ENCODE data around the gene ALDH1B1. TPM values are rescaled to one million over a fixed set of nuclear protein-coding genes. Genes with fewer than 3 reads are reported as not detected.

The ALDH1B1 gene
- total and polyA plus RNA-seq, 2 donors (not counting 1 experiment from before 2014, with no cell fraction given) = 16.2 to 17.4 TPM

DNA sequence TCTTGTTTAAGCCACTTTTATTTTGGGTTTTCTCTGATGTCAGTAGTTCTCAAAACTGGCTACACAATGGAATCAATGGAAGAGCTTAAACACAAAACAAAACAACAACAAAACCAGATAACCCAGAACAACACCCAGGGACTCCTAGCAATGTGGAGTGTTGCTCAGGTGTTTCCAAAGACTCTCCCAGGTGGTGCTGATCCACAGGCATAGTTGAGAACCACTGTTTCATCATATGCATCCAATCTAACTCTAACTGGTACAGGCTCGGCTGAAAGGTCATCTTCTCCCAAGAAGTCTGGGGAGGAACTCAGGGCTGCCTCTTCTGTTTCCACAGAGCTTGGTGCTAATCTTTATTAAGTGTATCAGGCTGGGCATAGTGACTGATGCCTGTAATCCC lies 5.4 kb upstream of the ALDH1B1 start:
- no peak overlapping the region for H3K27ac ChIP-seq (ENCODE audit: insufficient read depth, low read length)

DNA sequence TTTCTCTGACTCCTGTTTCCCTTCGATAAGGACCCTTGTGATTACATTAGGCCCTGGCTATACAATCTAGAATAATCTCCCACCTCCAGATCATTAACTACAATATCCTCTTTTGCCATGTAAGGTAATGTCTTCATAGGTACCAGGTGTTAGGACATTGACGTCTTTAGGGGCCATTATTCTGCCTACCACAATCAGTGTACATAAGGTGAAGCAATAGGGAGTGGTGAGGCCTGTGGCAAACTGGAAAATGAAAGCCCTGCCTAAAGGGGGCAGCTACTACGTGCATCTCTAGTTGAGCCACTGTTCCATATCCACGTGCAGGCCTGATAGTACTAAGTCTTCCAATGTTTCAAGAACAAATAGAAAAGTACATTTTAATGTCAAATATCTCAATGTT lies 4.8 kb upstream of the ALDH1B1 start:
- Histone ChIP-seq H3K9ac (ENCODE audit: insufficient read depth, low read length) (no peak overlapping the region), H2AFZ (ENCODE audit: low read length) (no peak overlapping the region), H3K36me3 (ENCODE audit: control insufficient read depth, insufficient read depth, low read length) (no peaks in the 10 kb centered on the region), H3K79me2 (ENCODE audit: control insufficient read depth, insufficient read depth, low read length) (no peaks in the 10 kb centered on the region), H3K4me2 (ENCODE audit: extremely low read depth, insufficient read depth, low read length) (no peak overlapping the region), H3K27me3 (ENCODE audit: control insufficient read depth, insufficient read depth, low read length) (no peaks in the 10 kb centered on the region), H3K9me3 (ENCODE audit: control insufficient read depth, insufficient read depth, low read depth, low read length) (no peaks in the 10 kb centered on the region), H4K20me1 (ENCODE audit: control insufficient read depth, extremely low read depth, insufficient read depth, low read length) (no peaks in the 10 kb centered on the region), H3K27ac (ENCODE audit: insufficient read depth, low read length) (no peak overlapping the region), H3K4me1 (ENCODE audit: control insufficient read depth, extremely low read depth, insufficient read depth, low read length) (no peaks in the 10 kb centered on the region), H3K4me3 (replicated peaks in 1 of 4; ENCODE audit: control extremely low read depth in 1 of 4, insufficient read depth in 1 of 4, low read depth in 3 of 4, low read length in 4 of 4) (no peak overlapping the region)
- TF ChIP-seq, protein P1, sequence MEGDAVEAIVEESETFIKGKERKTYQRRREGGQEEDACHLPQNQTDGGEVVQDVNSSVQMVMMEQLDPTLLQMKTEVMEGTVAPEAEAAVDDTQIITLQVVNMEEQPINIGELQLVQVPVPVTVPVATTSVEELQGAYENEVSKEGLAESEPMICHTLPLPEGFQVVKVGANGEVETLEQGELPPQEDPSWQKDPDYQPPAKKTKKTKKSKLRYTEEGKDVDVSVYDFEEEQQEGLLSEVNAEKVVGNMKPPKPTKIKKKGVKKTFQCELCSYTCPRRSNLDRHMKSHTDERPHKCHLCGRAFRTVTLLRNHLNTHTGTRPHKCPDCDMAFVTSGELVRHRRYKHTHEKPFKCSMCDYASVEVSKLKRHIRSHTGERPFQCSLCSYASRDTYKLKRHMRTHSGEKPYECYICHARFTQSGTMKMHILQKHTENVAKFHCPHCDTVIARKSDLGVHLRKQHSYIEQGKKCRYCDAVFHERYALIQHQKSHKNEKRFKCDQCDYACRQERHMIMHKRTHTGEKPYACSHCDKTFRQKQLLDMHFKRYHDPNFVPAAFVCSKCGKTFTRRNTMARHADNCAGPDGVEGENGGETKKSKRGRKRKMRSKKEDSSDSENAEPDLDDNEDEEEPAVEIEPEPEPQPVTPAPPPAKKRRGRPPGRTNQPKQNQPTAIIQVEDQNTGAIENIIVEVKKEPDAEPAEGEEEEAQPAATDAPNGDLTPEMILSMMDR (conservative IDR thresholded peaks at IDR 0.05 in 1 of 2, IDR thresholded peaks at IDR 0.05 in 1 of 2; ENCODE audit: low read depth in 1 of 2, low read length in 2 of 2) = no peak
- no peak for TF ChIP-seq EZH2 (IDR thresholded peaks at IDR 0.05; ENCODE audit: low read length, missing control alignments)
- no peak for DNase-seq (ENCODE audit: low read depth in 2 of 2)

More for the DNA sequence above, 5.4 kb upstream of the ALDH1B1 start:
- Histone ChIP-seq H3K4me2 (ENCODE audit: extremely low read depth, insufficient read depth, low read length) (no peak overlapping the region), H3K9me3 (ENCODE audit: control insufficient read depth, insufficient read depth, low read depth, low read length) (no peaks in the 10 kb centered on the region), H3K9ac (ENCODE audit: insufficient read depth, low read length) (no peak overlapping the region), H3K4me1 (ENCODE audit: control insufficient read depth, extremely low read depth, insufficient read depth, low read length) (no peaks in the 10 kb centered on the region), H3K27me3 (ENCODE audit: control insufficient read depth, insufficient read depth, low read length) (no peaks in the 10 kb centered on the region), H3K36me3 (ENCODE audit: control insufficient read depth, insufficient read depth, low read length) (no peaks in the 10 kb centered on the region), H2AFZ (ENCODE audit: low read length) (no peak overlapping the region), H3K79me2 (ENCODE audit: control insufficient read depth, insufficient read depth, low read length) (no peaks in the 10 kb centered on the region), H3K4me3 (replicated peaks in 1 of 4; ENCODE audit: control extremely low read depth in 1 of 4, insufficient read depth in 1 of 4, low read depth in 3 of 4, low read length in 4 of 4) (no peak overlapping the region), H4K20me1 (ENCODE audit: control insufficient read depth, extremely low read depth, insufficient read depth, low read length) (no peaks in the 10 kb centered on the region)
- no peak for DNase-seq (ENCODE audit: low read depth in 2 of 2)
- TF ChIP-seq, protein P1 (conservative IDR thresholded peaks at IDR 0.05 in 1 of 2, IDR thresholded peaks at IDR 0.05 in 1 of 2; ENCODE audit: low read depth in 1 of 2, low read length in 2 of 2) = no peak
- no peak for TF ChIP-seq EZH2 (IDR thresholded peaks at IDR 0.05; ENCODE audit: low read length, missing control alignments)

- Histone ChIP-seq H3K4me2 (ENCODE audit: extremely low read depth, insufficient read depth, low read length) (no peak overlapping the region), H3K4me3 (replicated peaks in 1 of 4; ENCODE audit: control extremely low read depth in 1 of 4, insufficient read depth in 1 of 4, low read depth in 3 of 4, low read length in 4 of 4) (no peak overlapping the region)
Measured at GRCh38 chr9:38388283-38389223, 3.9 kb upstream of the ALDH1B1 start.

More at GRCh38 chr9:38388283-38389223, 3.9 kb upstream of the ALDH1B1 start:
- no peaks in the 10 kb centered on the region for H4K20me1 ChIP-seq (ENCODE audit: control insufficient read depth, extremely low read depth, insufficient read depth, low read length)
- H3K79me2 ChIP-seq (ENCODE audit: control insufficient read depth, insufficient read depth, low read length) = peaks cover 5% of the 10 kb centered on the region
- H2AFZ ChIP-seq (ENCODE audit: low read length) = no peak overlapping the region
- no peaks in the 10 kb centered on the region for H3K27me3 ChIP-seq (ENCODE audit: control insufficient read depth, insufficient read depth, low read length)
- TF ChIP-seq, protein P1 (conservative IDR thresholded peaks at IDR 0.05 in 1 of 2, IDR thresholded peaks at IDR 0.05 in 1 of 2; ENCODE audit: low read depth in 1 of 2, low read length in 2 of 2) = no peak
- TF ChIP-seq EZH2 (IDR thresholded peaks at IDR 0.05; ENCODE audit: low read length, missing control alignments) = no peak
- H3K4me1 ChIP-seq (ENCODE audit: control insufficient read depth, extremely low read depth, insufficient read depth, low read length) = peaks cover 2% of the 10 kb centered on the region
- peak; percentile 36 to 67 for DNase-seq (ENCODE audit: low read depth in 2 of 2)
- no peaks in the 10 kb centered on the region for H3K36me3 ChIP-seq (ENCODE audit: control insufficient read depth, insufficient read depth, low read length)
- H3K27ac ChIP-seq (ENCODE audit: insufficient read depth, low read length) = no peak overlapping the region
- no peak overlapping the region for H3K9ac ChIP-seq (ENCODE audit: insufficient read depth, low read length)
- no peaks in the 10 kb centered on the region for H3K9me3 ChIP-seq (ENCODE audit: control insufficient read depth, insufficient read depth, low read depth, low read length)

Data from fibroblast of lung (primary cell).